Measurements from ENCODE around the gene CCDC90B.

CCDC90B gene

GRCh38 chr11:83252266-83252665 is 33.9 kb downstream of the CCDC90B start:
- Histone ChIP-seq H3K36me3 (ENCODE audit: insufficient read depth) (no peaks in the 10 kb centered on the region), H2AFZ (ENCODE audit: low read depth) (no peak overlapping the region), H3K9ac (no peak overlapping the region), H3K27me3 (ENCODE audit: insufficient read depth, low read depth) (no peaks in the 10 kb centered on the region), H4K20me1 (ENCODE audit: insufficient read depth) (no peaks in the 10 kb centered on the region), H3K4me3 (IDR thresholded peaks at IDR 0.05; ENCODE audit: insufficient read depth, low read depth, low read length) (no peak overlapping the region), H3K79me2 (ENCODE audit: insufficient read depth, low read depth) (no peaks in the 10 kb centered on the region), H3K27ac (no peak overlapping the region), H3K4me1 (ENCODE audit: low read depth, poor library complexity, severe bottlenecking) (no peaks in the 10 kb centered on the region), H3K4me2 (no peak overlapping the region)
- no peak for TF ChIP-seq CTCF (conservative IDR thresholded peaks at IDR 0.05; ENCODE audit: low read depth, low read length)

- Histone ChIP-seq H3K27ac (no peak overlapping the region), H2AFZ (ENCODE audit: low read depth) (no peak overlapping the region), H4K20me1 (ENCODE audit: insufficient read depth) (no peaks in the 10 kb centered on the region), H3K4me1 (ENCODE audit: low read depth, poor library complexity, severe bottlenecking) (no peaks in the 10 kb centered on the region), H3K9ac (no peak overlapping the region), H3K4me2 (no peak overlapping the region), H3K4me3 (IDR thresholded peaks at IDR 0.05; ENCODE audit: insufficient read depth, low read depth, low read length) (no peak overlapping the region), H3K79me2 (ENCODE audit: insufficient read depth, low read depth) (no peaks in the 10 kb centered on the region), H3K36me3 (ENCODE audit: insufficient read depth) (no peaks in the 10 kb centered on the region), H3K27me3 (ENCODE audit: insufficient read depth, low read depth) (no peaks in the 10 kb centered on the region)
- TF ChIP-seq CTCF (conservative IDR thresholded peaks at IDR 0.05; ENCODE audit: low read depth, low read length): peak; percentile 86
Measured at GRCh38 chr11:83249972-83250593, 36.1 kb downstream of the CCDC90B start.

- Histone ChIP-seq H3K4me3 (IDR thresholded peaks at IDR 0.05; ENCODE audit: insufficient read depth, low read depth, low read length) (no peak overlapping the region), H3K79me2 (ENCODE audit: insufficient read depth, low read depth) (no peaks in the 10 kb centered on the region), H4K20me1 (ENCODE audit: insufficient read depth) (no peaks in the 10 kb centered on the region), H3K9ac (no peak overlapping the region), H3K36me3 (ENCODE audit: insufficient read depth) (no peaks in the 10 kb centered on the region), H2AFZ (ENCODE audit: low read depth) (no peak overlapping the region), H3K4me1 (ENCODE audit: low read depth, poor library complexity, severe bottlenecking) (no peaks in the 10 kb centered on the region), H3K27me3 (ENCODE audit: insufficient read depth, low read depth) (no peaks in the 10 kb centered on the region), H3K27ac (no peak overlapping the region), H3K4me2 (no peak overlapping the region)
- TF ChIP-seq CTCF (conservative IDR thresholded peaks at IDR 0.05; ENCODE audit: low read depth, low read length): no peak
Measured at GRCh38 chr11:83249445-83249844, 36.7 kb downstream of the CCDC90B start.

- Histone ChIP-seq H3K4me3 (IDR thresholded peaks at IDR 0.05; ENCODE audit: insufficient read depth, low read depth, low read length) (no peak overlapping the region), H3K79me2 (ENCODE audit: insufficient read depth, low read depth) (no peaks in the 10 kb centered on the region), H2AFZ (ENCODE audit: low read depth) (no peak overlapping the region), H3K27ac (no peak overlapping the region), H4K20me1 (ENCODE audit: insufficient read depth) (no peaks in the 10 kb centered on the region), H3K4me2 (no peak overlapping the region), H3K4me1 (ENCODE audit: low read depth, poor library complexity, severe bottlenecking) (no peaks in the 10 kb centered on the region), H3K27me3 (ENCODE audit: insufficient read depth, low read depth) (no peaks in the 10 kb centered on the region), H3K9ac (no peak overlapping the region), H3K36me3 (ENCODE audit: insufficient read depth) (no peaks in the 10 kb centered on the region)
- peak; percentile 70 for TF ChIP-seq CTCF (conservative IDR thresholded peaks at IDR 0.05; ENCODE audit: low read depth, low read length)
Measured at GRCh38 chr11:83241291-83241946, 44.7 kb downstream of the CCDC90B start.
